ENCODE measurements around the gene UNC13C. TPM values are rescaled to one million over a fixed set of nuclear protein-coding genes. Genes with fewer than 3 reads are reported as not detected.

UNC13C gene
- polyA plus RNA-seq, 1 donor from 2014 or later = 4.0 TPM

DNA sequence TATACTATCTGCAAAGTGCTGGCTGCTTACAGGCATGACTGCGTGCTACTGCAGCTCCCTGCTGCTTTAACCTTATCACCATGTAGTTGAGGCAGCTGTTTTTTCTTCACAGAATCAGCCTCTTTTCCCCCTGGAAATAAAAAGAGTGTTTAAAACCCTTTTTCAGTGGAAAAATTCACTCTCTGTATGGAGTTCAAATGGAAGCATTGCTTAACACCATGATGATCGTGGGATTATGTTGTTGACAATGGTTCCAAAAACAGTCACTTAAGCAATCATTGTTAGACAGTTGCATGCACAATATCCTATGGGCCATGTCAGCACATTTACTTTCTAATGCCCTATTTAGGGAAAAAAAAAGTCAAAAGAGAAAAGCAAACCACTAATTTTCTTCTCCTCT lies 536.4 kb downstream of the UNC13C start:
- no peak overlapping the region for H2AFZ ChIP-seq (ENCODE audit: low read depth, low read length)

DNA sequence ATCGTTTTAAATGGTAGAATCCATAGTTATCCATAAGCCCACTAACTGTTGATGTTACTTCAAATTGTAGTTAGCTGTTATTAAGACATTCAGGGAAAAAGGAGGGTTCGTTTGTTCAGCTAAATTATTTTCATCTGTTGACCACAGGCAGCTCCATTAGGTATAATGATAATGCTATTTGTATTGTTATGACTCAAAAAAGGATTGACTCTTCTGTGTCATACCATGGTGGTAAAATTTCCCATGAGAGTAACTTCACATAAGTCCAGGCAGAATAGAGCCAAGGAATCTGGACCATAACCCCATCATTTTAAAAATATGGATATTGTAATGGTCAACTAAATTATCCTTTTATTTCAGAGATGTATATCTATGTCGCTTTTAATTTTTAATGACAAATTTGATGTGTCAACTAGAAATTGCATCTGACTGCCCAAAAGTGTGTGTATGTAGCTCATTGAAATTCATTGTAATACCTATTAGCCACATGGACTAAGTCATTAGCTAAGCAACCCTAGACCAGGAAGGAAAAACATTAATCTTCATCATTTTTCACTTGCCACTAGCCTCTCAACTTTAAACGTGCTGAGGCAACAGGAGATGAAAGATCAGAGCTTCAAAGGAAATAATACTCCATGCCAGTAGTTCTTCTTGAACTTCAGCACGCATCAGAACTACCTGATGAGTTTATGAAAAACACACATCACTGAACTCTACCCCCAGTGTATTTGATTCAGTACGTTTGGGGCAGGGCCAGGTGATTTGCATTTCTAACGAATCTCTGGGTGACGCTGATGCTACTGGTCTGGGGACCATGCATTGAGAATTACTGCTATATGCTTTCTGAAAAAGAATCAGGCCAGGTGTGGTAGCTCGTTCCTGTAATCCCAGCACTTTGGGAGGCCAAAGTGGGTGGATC lies 537.7 kb downstream of the UNC13C start:
- Histone ChIP-seq H3K4me3 (ENCODE audit: low read length) (no peak overlapping the region), H3K27ac (ENCODE audit: low read length) (no peak overlapping the region), H3K27me3 (ENCODE audit: insufficient read depth, low read depth, low read length) (no peaks in the 10 kb centered on the region), H3K9me2 (ENCODE audit: insufficient read depth, low read length) (no peaks in the 10 kb centered on the region), H3F3A (ENCODE audit: insufficient read depth, low read length, poor library complexity, severe bottlenecking) (no peaks in the 10 kb centered on the region), H3K9me3 (ENCODE audit: low read length) (no peaks in the 10 kb centered on the region), H3K36me3 (ENCODE audit: insufficient read depth, low read length) (no peaks in the 10 kb centered on the region), H3K4me2 (ENCODE audit: low read length) (no peak overlapping the region), H3K9ac (ENCODE audit: low read length) (no peak overlapping the region), H4K20me1 (ENCODE audit: insufficient read depth) (no peaks in the 10 kb centered on the region), H2AFZ (ENCODE audit: low read depth, low read length) (no peak overlapping the region), H3K79me2 (replicated peaks; ENCODE audit: insufficient read depth, low read length) (no peaks in the 10 kb centered on the region)
- TF ChIP-seq, protein P1, sequence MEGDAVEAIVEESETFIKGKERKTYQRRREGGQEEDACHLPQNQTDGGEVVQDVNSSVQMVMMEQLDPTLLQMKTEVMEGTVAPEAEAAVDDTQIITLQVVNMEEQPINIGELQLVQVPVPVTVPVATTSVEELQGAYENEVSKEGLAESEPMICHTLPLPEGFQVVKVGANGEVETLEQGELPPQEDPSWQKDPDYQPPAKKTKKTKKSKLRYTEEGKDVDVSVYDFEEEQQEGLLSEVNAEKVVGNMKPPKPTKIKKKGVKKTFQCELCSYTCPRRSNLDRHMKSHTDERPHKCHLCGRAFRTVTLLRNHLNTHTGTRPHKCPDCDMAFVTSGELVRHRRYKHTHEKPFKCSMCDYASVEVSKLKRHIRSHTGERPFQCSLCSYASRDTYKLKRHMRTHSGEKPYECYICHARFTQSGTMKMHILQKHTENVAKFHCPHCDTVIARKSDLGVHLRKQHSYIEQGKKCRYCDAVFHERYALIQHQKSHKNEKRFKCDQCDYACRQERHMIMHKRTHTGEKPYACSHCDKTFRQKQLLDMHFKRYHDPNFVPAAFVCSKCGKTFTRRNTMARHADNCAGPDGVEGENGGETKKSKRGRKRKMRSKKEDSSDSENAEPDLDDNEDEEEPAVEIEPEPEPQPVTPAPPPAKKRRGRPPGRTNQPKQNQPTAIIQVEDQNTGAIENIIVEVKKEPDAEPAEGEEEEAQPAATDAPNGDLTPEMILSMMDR (IDR thresholded peaks at IDR 0.05; ENCODE audit: poor library complexity, severe bottlenecking) = no peak
- no peak for TF ChIP-seq EZH2 (IDR thresholded peaks at IDR 0.05; ENCODE audit: borderline replicate concordance, insufficient read depth, low read length, poor library complexity, severe bottlenecking)
- TF ChIP-seq RAD21 (conservative IDR thresholded peaks at IDR 0.05) = no peak
- TF ChIP-seq POLR2AphosphoS5 (IDR thresholded peaks at IDR 0.05) = no peak
- no peak for TF ChIP-seq TAF1 (IDR thresholded peaks at IDR 0.05; ENCODE audit: low read depth)
- TF ChIP-seq MXI1 (conservative IDR thresholded peaks at IDR 0.05; ENCODE audit: poor library complexity, severe bottlenecking) = no peak
- TF ChIP-seq SMC3 (conservative IDR thresholded peaks at IDR 0.05; ENCODE audit: poor library complexity) = no peak
- TF ChIP-seq, protein P2, sequence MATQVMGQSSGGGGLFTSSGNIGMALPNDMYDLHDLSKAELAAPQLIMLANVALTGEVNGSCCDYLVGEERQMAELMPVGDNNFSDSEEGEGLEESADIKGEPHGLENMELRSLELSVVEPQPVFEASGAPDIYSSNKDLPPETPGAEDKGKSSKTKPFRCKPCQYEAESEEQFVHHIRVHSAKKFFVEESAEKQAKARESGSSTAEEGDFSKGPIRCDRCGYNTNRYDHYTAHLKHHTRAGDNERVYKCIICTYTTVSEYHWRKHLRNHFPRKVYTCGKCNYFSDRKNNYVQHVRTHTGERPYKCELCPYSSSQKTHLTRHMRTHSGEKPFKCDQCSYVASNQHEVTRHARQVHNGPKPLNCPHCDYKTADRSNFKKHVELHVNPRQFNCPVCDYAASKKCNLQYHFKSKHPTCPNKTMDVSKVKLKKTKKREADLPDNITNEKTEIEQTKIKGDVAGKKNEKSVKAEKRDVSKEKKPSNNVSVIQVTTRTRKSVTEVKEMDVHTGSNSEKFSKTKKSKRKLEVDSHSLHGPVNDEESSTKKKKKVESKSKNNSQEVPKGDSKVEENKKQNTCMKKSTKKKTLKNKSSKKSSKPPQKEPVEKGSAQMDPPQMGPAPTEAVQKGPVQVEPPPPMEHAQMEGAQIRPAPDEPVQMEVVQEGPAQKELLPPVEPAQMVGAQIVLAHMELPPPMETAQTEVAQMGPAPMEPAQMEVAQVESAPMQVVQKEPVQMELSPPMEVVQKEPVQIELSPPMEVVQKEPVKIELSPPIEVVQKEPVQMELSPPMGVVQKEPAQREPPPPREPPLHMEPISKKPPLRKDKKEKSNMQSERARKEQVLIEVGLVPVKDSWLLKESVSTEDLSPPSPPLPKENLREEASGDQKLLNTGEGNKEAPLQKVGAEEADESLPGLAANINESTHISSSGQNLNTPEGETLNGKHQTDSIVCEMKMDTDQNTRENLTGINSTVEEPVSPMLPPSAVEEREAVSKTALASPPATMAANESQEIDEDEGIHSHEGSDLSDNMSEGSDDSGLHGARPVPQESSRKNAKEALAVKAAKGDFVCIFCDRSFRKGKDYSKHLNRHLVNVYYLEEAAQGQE (IDR thresholded peaks at IDR 0.05; ENCODE audit: borderline replicate concordance) = no peak
- no peak for TF ChIP-seq EP300 (conservative IDR thresholded peaks at IDR 0.05; ENCODE audit: poor library complexity, severe bottlenecking)

More for the DNA sequence above, 536.4 kb downstream of the UNC13C start:
- H3F3A ChIP-seq (ENCODE audit: insufficient read depth, low read length, poor library complexity, severe bottlenecking) = no peaks in the 10 kb centered on the region
- H3K9me2 ChIP-seq (ENCODE audit: insufficient read depth, low read length) = no peaks in the 10 kb centered on the region
- H3K9ac ChIP-seq (ENCODE audit: low read length) = no peak overlapping the region
- no peak overlapping the region for H3K27ac ChIP-seq (ENCODE audit: low read length)
- H4K20me1 ChIP-seq (ENCODE audit: insufficient read depth) = no peaks in the 10 kb centered on the region
- no peak overlapping the region for H3K4me2 ChIP-seq (ENCODE audit: low read length)
- H3K4me3 ChIP-seq (ENCODE audit: low read length) = no peak overlapping the region
- no peaks in the 10 kb centered on the region for H3K36me3 ChIP-seq (ENCODE audit: insufficient read depth, low read length)
- H3K79me2 ChIP-seq (replicated peaks; ENCODE audit: insufficient read depth, low read length) = no peaks in the 10 kb centered on the region
- no peaks in the 10 kb centered on the region for H3K27me3 ChIP-seq (ENCODE audit: insufficient read depth, low read depth, low read length)
- H3K9me3 ChIP-seq (ENCODE audit: low read length) = no peaks in the 10 kb centered on the region
- no peak for TF ChIP-seq RAD21 (conservative IDR thresholded peaks at IDR 0.05)

All from neural cell (in vitro differentiated cells).